ENCODE measurements around the gene OPRM1. TPM values are rescaled to one million over a fixed set of nuclear protein-coding genes. Genes with fewer than 3 reads are reported as not detected.

The OPRM1 gene
- total RNA-seq, 1 experiment from 2014 or later = not detected

DNA sequence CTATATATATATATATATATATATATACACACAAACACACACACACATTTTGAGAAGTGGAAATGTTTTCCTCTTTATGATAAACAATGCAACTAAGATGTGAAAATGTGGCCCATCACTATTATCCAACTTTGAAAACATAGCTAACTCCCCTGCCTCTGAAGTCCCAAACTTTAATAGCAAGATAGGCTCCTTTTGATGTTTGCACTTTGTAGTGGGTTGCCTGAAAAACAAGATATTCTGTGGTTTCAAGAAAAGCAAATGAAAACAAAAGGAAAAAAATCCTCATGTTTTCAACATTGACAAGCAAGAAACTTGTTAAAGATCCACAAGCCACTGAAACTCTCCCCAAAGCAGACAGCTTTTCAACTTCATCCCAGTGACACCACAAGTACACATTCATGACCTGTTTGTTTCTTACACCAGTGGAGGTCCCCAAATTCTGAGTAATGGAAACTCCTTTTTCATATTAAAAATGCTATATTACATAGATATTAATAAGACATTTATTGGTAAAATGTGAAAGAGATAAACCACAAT, 227.6 kb downstream of the OPRM1 start:
- Histone ChIP-seq H4K5ac (ENCODE audit: insufficient read length, low read depth, low read length) (no peak overlapping the region), H2AFZ (ENCODE audit: low read length) (no peak overlapping the region), H3K9me3 (ENCODE audit: control insufficient read depth, low read depth, low read length) (no peaks in the 10 kb centered on the region), H4K20me1 (ENCODE audit: control insufficient read depth, insufficient read depth, insufficient read length) (no peaks in the 10 kb centered on the region), H2BK120ac (ENCODE audit: low read depth, low read length, poor library complexity, severe bottlenecking) (no peak overlapping the region), H3K79me2 (ENCODE audit: insufficient read depth, low read length) (no peaks in the 10 kb centered on the region), H3K4me2 (ENCODE audit: insufficient read depth, insufficient read length, low read length) (no peak overlapping the region), H2AK5ac (ENCODE audit: insufficient read length, low read length) (no peak overlapping the region), H3K4me1 (ENCODE audit: insufficient read depth, low read length) (no peaks in the 10 kb centered on the region), H3K14ac (ENCODE audit: insufficient read depth, low read length) (no peak overlapping the region), H3K56ac (ENCODE audit: insufficient read length, low read depth, low read length) (no peak overlapping the region), H3K79me1 (ENCODE audit: insufficient read depth, low read depth, low read length, poor library complexity, severe bottlenecking) (no peaks in the 10 kb centered on the region), H3T11ph (ENCODE audit: low read length) (no peak overlapping the region), H2BK5ac (ENCODE audit: insufficient read length, low read length) (no peak overlapping the region), H3K4ac (ENCODE audit: low read depth, low read length) (no peak overlapping the region), H3K23me2 (ENCODE audit: insufficient read length, low read depth, low read length, poor library complexity, severe bottlenecking) (no peaks in the 10 kb centered on the region), H2BK15ac (ENCODE audit: low read depth, low read length) (no peak overlapping the region), H3K23ac (ENCODE audit: insufficient read length, low read depth, low read length) (no peak overlapping the region), H2BK20ac (ENCODE audit: low read depth, low read length, poor library complexity, severe bottlenecking) (no peak overlapping the region), H3K27me3 (ENCODE audit: insufficient read depth, low read length) (no peaks in the 10 kb centered on the region), H2BK12ac (ENCODE audit: insufficient read length, low read depth, low read length) (no peak overlapping the region), H4K91ac (ENCODE audit: insufficient read length, low read depth, low read length) (no peak overlapping the region), H4K8ac (replicated peaks; ENCODE audit: insufficient read length, low read depth, low read length) (no peak overlapping the region), H3K18ac (ENCODE audit: insufficient read length, low read depth, low read length) (no peak overlapping the region), H3K9ac (ENCODE audit: extremely low read depth, insufficient read length, low read length) (no peak overlapping the region), H3K27ac (ENCODE audit: insufficient read length, low read depth, low read length) (no peak overlapping the region)
- TF ChIP-seq, protein P1, sequence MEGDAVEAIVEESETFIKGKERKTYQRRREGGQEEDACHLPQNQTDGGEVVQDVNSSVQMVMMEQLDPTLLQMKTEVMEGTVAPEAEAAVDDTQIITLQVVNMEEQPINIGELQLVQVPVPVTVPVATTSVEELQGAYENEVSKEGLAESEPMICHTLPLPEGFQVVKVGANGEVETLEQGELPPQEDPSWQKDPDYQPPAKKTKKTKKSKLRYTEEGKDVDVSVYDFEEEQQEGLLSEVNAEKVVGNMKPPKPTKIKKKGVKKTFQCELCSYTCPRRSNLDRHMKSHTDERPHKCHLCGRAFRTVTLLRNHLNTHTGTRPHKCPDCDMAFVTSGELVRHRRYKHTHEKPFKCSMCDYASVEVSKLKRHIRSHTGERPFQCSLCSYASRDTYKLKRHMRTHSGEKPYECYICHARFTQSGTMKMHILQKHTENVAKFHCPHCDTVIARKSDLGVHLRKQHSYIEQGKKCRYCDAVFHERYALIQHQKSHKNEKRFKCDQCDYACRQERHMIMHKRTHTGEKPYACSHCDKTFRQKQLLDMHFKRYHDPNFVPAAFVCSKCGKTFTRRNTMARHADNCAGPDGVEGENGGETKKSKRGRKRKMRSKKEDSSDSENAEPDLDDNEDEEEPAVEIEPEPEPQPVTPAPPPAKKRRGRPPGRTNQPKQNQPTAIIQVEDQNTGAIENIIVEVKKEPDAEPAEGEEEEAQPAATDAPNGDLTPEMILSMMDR (conservative IDR thresholded peaks at IDR 0.05) = no peak
- Mint-ChIP-seq H3K4me1 (no peaks in the 10 kb centered on the region), H3K27me3 (ENCODE audit: low read depth) (peaks cover 3% of the 10 kb centered on the region; the same call in 1 of the 2 replicates), H3K9me3 (peaks cover 15 to 16% of the 10 kb centered on the region in 2 experiments), H3K27ac (no peak overlapping the region), H3K36me3 (ENCODE audit: insufficient read depth in 1 of 3, low read depth in 3 of 3) (peaks cover 0 to 15% (median 3%) of the 10 kb centered on the region in 3 experiments; a peak in 4 of 7 replicates), H3K4me3 (no peak overlapping the region)
- no peak for DNase-seq

All from H9 (cell line).